ENCODE measurements around the gene NTSR2. TPM values are rescaled to one million over a fixed set of nuclear protein-coding genes. Genes with fewer than 3 reads are reported as not detected.
"Not testable (repeated sequence)": the region's sequence is repeated elsewhere in the genome, so short reads cannot be mapped to it uniquely, and the experiment has no call there.

NTSR2 gene
- total RNA-seq, 6 experiments from 2014 or later = not detected

DNA sequence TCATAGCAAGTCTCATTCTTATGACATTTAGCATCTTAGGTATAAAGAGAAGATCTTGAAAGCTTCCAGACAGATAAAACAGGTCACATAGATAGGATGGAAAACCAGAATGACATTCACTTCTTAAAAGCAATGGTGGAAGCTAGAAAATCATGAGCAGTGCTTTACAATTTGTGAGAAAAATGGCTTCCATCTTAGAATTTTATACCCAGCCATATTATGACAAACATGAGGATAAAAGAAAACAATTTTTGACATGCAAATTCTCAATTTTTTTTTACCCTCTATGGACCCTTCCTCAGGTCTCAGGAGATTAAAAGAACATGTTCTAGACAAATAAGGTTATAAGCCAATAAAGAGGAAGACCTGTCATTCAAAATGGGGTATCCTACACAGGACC is 7.1 kb downstream of the NTSR2 start:
- Mint-ChIP-seq H3K9me3 (peaks cover 15% of the 10 kb centered on the region), H3K27me3 (ENCODE audit: insufficient read depth) (peaks cover 51% of the 10 kb centered on the region), H3K36me3 (ENCODE audit: low read depth) (peaks cover 6% of the 10 kb centered on the region), H3K4me1 (ENCODE audit: low read depth) (peaks cover 21% of the 10 kb centered on the region), H3K4me3 (no peak overlapping the region), H3K27ac (no peak overlapping the region)
- TF ChIP-seq, protein P1, sequence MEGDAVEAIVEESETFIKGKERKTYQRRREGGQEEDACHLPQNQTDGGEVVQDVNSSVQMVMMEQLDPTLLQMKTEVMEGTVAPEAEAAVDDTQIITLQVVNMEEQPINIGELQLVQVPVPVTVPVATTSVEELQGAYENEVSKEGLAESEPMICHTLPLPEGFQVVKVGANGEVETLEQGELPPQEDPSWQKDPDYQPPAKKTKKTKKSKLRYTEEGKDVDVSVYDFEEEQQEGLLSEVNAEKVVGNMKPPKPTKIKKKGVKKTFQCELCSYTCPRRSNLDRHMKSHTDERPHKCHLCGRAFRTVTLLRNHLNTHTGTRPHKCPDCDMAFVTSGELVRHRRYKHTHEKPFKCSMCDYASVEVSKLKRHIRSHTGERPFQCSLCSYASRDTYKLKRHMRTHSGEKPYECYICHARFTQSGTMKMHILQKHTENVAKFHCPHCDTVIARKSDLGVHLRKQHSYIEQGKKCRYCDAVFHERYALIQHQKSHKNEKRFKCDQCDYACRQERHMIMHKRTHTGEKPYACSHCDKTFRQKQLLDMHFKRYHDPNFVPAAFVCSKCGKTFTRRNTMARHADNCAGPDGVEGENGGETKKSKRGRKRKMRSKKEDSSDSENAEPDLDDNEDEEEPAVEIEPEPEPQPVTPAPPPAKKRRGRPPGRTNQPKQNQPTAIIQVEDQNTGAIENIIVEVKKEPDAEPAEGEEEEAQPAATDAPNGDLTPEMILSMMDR (IDR thresholded peaks at IDR 0.05) = no peak
- DNase-seq = no peak

DNA sequence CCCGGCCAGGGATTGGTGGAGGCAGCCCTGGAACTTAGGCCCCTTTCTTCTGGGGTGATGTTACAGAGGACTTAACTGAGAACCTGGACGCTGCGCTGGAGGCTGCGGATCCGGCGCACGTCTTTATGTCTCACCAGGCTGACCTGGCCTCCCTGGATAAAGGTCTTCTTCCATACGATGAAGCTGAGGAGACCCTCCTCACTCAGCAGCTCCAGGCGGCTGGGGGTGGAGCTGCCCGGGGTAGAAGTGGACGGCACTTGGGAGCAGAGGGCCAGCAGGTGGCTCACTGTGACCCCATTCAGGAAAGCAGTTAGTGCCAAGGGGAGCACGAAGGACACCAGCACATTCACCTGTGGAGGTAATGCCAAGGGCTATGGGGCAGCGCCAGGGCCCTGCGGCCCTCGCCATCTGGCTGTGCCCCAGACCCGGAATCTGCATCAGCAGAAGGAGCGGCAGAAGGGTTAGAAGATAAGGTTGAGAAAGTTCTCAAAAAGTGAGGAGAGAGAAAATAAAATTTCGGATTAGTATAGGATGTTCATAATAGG is 8.0 kb downstream of the NTSR2 start:
- TF ChIP-seq, protein P1 (IDR thresholded peaks at IDR 0.05) = no peak
- peaks cover 13% of the 10 kb centered on the region for H3K4me1 Mint-ChIP-seq (ENCODE audit: low read depth)
- no peak overlapping the region for H3K4me3 Mint-ChIP-seq
- peaks cover 49% of the 10 kb centered on the region for H3K27me3 Mint-ChIP-seq (ENCODE audit: insufficient read depth)
- no peak for DNase-seq
- H3K36me3 Mint-ChIP-seq (ENCODE audit: low read depth) = peaks cover 6% of the 10 kb centered on the region
- H3K27ac Mint-ChIP-seq = no peak overlapping the region
- H3K9me3 Mint-ChIP-seq = peaks cover 15% of the 10 kb centered on the region

DNA sequence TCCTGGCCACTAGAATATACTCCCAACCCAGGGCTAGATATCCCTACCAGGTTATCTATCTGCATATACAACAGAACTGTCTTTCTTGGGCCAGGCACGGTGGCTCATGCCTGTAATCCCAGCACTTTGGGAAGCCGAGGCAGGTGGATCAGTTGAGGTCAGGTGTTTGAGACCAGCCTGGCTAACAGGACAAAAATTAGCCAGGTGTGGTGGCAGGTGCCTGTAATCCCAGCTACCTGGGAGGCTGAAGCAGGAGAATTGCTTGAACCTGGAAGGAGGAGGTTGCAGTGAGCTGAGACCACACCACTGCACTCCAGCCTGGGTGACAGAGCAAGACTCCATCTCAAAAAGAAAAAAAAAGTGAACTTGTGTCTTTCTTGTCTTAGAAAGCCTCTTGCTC is 9.6 kb downstream of the NTSR2 start:
- H3K4me1 Mint-ChIP-seq (ENCODE audit: low read depth) = peaks cover 13% of the 10 kb centered on the region

DNA sequence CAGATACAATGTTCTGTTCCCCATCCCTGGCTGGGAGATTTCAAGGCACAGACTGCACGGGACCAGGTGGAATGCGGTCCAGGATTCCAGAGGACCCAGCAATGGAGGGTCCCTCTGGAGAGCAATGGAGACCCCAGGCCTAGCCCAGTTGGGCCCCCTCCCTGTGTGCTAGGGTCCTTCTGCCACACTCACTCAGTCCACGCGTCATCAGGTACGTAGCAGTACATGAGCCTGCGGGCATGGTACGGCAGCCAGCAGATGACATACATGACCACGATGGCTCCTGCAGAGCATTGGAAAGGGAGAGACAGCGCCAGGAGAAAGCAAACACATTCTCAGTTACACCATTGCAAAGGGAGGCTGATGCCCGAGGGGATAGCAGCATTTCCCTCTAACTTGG is 10.1 kb downstream of the NTSR2 start:
- no peak for DNase-seq
- Mint-ChIP-seq H3K9me3 (peaks cover 15% of the 10 kb centered on the region), H3K27ac (no peak overlapping the region), H3K4me3 (no peak overlapping the region), H3K36me3 (ENCODE audit: low read depth) (peaks cover 6% of the 10 kb centered on the region), H3K27me3 (ENCODE audit: insufficient read depth) (peaks cover 39% of the 10 kb centered on the region), H3K4me1 (ENCODE audit: low read depth) (peaks cover 13% of the 10 kb centered on the region)
- TF ChIP-seq, protein P1 (IDR thresholded peaks at IDR 0.05) = no peak

More for the DNA sequence above, 9.6 kb downstream of the NTSR2 start:
- peaks cover 15% of the 10 kb centered on the region for H3K9me3 Mint-ChIP-seq
- not testable (repeated sequence) for H3K4me3 Mint-ChIP-seq; DNase-seq; H3K36me3 Mint-ChIP-seq (ENCODE audit: low read depth); H3K27ac Mint-ChIP-seq
- peaks cover 41% of the 10 kb centered on the region for H3K27me3 Mint-ChIP-seq (ENCODE audit: insufficient read depth)

DNA sequence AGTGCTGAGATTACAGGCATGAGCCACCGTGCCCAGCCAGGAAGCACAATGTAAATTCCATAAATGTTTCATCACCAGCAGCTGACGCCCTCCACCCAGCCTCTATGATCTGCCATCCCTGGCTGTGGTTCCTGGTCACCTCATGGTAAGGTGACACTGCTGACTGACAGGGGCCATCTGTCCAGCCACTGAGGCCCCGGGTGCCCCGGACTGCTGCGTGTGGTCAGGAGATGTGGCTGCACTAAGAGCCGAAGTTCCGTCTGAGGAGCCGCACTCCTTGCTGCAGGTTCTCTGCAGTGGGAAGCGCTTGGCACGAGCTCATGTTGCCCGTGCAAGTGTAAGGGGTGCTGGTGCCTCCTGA is 10.9 kb downstream of the NTSR2 start:
- Mint-ChIP-seq H3K4me3 (no peak overlapping the region), H3K36me3 (ENCODE audit: low read depth) (peaks cover 6% of the 10 kb centered on the region), H3K9me3 (peaks cover 15% of the 10 kb centered on the region), H3K27ac (no peak overlapping the region), H3K27me3 (ENCODE audit: insufficient read depth) (peaks cover 36% of the 10 kb centered on the region), H3K4me1 (ENCODE audit: low read depth) (peaks cover 12% of the 10 kb centered on the region)
- no peak for DNase-seq
- TF ChIP-seq, protein P1 (IDR thresholded peaks at IDR 0.05) = no peak

DNA sequence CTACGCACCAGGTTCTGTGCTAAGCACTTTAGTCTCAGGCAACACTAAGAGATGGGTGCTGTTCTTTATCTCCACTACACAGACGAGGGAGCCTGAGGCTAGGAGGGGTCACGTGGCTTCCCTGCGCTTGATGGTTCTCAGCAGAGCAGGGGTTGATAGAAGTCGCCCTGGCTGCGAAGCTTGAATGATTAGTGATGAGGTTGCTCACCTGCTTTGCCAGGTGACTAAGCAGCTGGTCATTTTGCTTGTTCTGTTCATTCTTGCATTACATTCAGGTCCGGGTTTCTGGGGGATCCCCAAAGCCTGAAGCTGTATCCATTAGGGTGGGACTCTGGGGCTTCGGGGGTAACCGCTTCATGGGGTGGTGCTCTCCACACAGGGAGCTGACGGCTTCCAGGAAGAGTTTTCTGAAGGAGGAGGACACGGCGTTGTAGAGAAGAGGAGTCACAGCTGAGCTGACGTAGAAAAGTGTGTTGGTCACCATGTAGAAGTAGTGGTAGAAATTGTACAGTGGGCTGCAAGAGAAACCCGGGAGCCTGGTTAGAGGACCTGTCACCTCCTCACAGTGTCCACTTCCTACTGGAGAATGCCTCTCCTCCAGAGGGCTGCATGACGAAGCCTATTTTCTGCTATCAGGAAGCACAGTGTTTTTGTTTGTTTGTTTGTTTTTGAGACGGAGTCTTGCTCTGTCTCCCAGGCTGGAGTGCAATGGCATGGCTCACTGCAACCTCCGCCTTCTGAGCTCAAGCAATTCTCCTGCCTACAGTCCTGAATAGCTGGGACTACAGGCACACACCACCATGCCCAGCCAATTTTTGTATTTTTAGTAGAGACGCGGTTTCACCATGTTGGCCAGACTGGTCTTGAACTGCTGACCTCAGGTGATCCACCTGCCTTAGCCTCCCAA is 11.5 kb downstream of the NTSR2 start:
- DNase-seq = no peak
- peaks cover 6% of the 10 kb centered on the region for H3K36me3 Mint-ChIP-seq (ENCODE audit: low read depth)
- no peak overlapping the region for H3K27ac Mint-ChIP-seq
- TF ChIP-seq, protein P1 (IDR thresholded peaks at IDR 0.05) = no peak
- peaks cover 6% of the 10 kb centered on the region for H3K4me1 Mint-ChIP-seq (ENCODE audit: low read depth)
- peaks cover 15% of the 10 kb centered on the region for H3K9me3 Mint-ChIP-seq
- peaks cover 33% of the 10 kb centered on the region for H3K27me3 Mint-ChIP-seq (ENCODE audit: insufficient read depth)
- H3K4me3 Mint-ChIP-seq = no peak overlapping the region

Data from HFFc6 (cell line).